Caco-2 (cell line): Measurements from ENCODE around the gene NDUFA11. TPM values are rescaled to one million over a fixed set of nuclear protein-coding genes. Genes with fewer than 3 reads are reported as not detected.

Experiments used
- BruUV-seq: library from RNA; stranded (reverse); fragments of 400-500 nt; replicated peaks from 2 replicates; lab custom pipeline; 2021; lab: Mats Ljungman, UMichigan
- CTCF ChIA-PET: fragments of 300-600 bp; sonication (Branson Sonifier 250); formaldehyde crosslinking; loops from one replicate; lab custom pipeline; 2022; ENCODE audit warnings: antibody characterized with exemption; lab: Charles Lee
- POLR2A ChIA-PET: fragments of 300-600 bp; sonication (Branson Sonifier 250); formaldehyde crosslinking; loops from one replicate; lab custom pipeline; 2022; ENCODE audit warnings: antibody characterized with exemption; lab: Charles Lee
- DNase-seq, 2 experiments: peaks; one replicate each; pipeline versions ENCODE4 v3.0.0 to v3.0.0-alpha.2; 2020 to 2022
- H3K27me3 ChIP-seq: replicated peaks from 2 replicates; pipeline ENCODE4 v1.6.0; 2011; ENCODE audit warnings: low read length; ENCODE audit not compliant: control insufficient read depth, insufficient read depth
- H3K36me3 ChIP-seq: 2 replicates; pipeline ENCODE4 v1.5.1; 2011; ENCODE audit warnings: low read length; ENCODE audit not compliant: control insufficient read depth, insufficient read depth
- H3K4me1 ChIP-seq: fragments of 250-450 bp; sonication (Bioruptor Pico); 2 replicates; pipeline ENCODE4 v1.5.1; 2020; ENCODE audit warnings: mild to moderate bottlenecking
- H3K4me3 ChIP-seq: 2 replicates; pipeline ENCODE4 v1.5.1; 2011; ENCODE audit warnings: low read depth, mild to moderate bottlenecking, control low read depth, low read length
- H3K9me3 ChIP-seq: fragments of 250-450 bp; sonication (Bioruptor Pico); 2 replicates; pipeline ENCODE4 v1.5.1; 2020; ENCODE audit warnings: mild to moderate bottlenecking, moderate library complexity
- H3K27ac Mint-ChIP-seq: one replicate; pipeline ENCODE4 v1.8.0; 2022; ENCODE audit warnings: mixed read lengths; ENCODE audit not compliant: unreplicated experiment
- H3K27me3 Mint-ChIP-seq: one replicate; pipeline ENCODE4 v1.8.0; 2022; ENCODE audit warnings: mixed read lengths; ENCODE audit not compliant: insufficient read depth, unreplicated experiment
- H3K36me3 Mint-ChIP-seq: one replicate; pipeline ENCODE4 v1.8.0; 2022; ENCODE audit warnings: mild to moderate bottlenecking, mixed read lengths; ENCODE audit not compliant: insufficient read depth, unreplicated experiment
- H3K4me1 Mint-ChIP-seq: one replicate; pipeline ENCODE4 v1.8.0; 2022; ENCODE audit warnings: low read depth, mixed read lengths; ENCODE audit not compliant: unreplicated experiment
- H3K4me3 Mint-ChIP-seq: one replicate; pipeline ENCODE4 v1.8.0; 2022; ENCODE audit warnings: mild to moderate bottlenecking, moderate library complexity, mixed read lengths; ENCODE audit not compliant: unreplicated experiment
- H3K9me3 Mint-ChIP-seq: one replicate; pipeline ENCODE4 v1.8.0; 2022; ENCODE audit warnings: mixed read lengths; ENCODE audit not compliant: unreplicated experiment
- CTCF ChIP-seq, 2 experiments: fragments of 200-600 bp in 1 of 2; IDR thresholded peaks; 1 replicate in 1 of 2; 2 replicates in 1 of 2; pipeline versions ENCODE4 v1.5.1 to v1.8.0; 2011 to 2022; ENCODE audit warnings: antibody characterized with exemption in 1 of 2, control low read depth in 1 of 2, inconsistent platforms in 1 of 2, low read depth in 1 of 2, low read length in 1 of 2, mild to moderate bottlenecking in 1 of 2, moderate library complexity in 1 of 2; ENCODE audit not compliant: insufficient read depth in 1 of 2, severe bottlenecking in 1 of 2, unreplicated experiment in 1 of 2
- intact Hi-C: fragments of 100-400 bp; cut with micrococcal nuclease; formaldehyde crosslinking; loops from one replicate; pipeline ENCODE4 v1.10.0; 2022; ENCODE audit not compliant: unreplicated experiment
- total RNA-seq: library from RNA; stranded (reverse); gene quantifications from 2 replicates; pipeline ENCODE4 v1.2.3, GENCODE V29; 2022

NDUFA11 gene
- total RNA-seq, 1 experiment from 2014 or later = 272 TPM

- H3K36me3 ChIP-seq = no peaks in the 10 kb centered on the region; the same call in 1 of the 2 replicates
- H3K36me3 Mint-ChIP-seq = peaks cover 35% of the 10 kb centered on the region
- H3K27me3 Mint-ChIP-seq = no peaks in the 10 kb centered on the region
- ChIA-PET POLR2A (interaction anchor here (0.5 kb wide), 1 partner anchor 61 kb away, joined by 3 read pairs; no protein-coding TSS in a partner anchor), CTCF (interaction anchor here (1.3 kb wide), 1 partner anchor 93 kb away, joined by 3 read pairs; no protein-coding TSS in a partner anchor)
- no peak overlapping the region for H3K4me3 ChIP-seq
- no peak for DNase-seq
- no peaks in the 10 kb centered on the region for H3K9me3 ChIP-seq
- H3K9me3 Mint-ChIP-seq = no peaks in the 10 kb centered on the region
- intact Hi-C loops = no loop called here
- H3K27ac Mint-ChIP-seq = no peak overlapping the region
- no peaks in the 10 kb centered on the region for H3K27me3 ChIP-seq
- no peaks in the 10 kb centered on the region for H3K4me1 Mint-ChIP-seq
- H3K4me3 Mint-ChIP-seq = no peak overlapping the region
- TF ChIP-seq CTCF (IDR thresholded peaks at IDR 0.05; ENCODE audit: insufficient read depth in 1 of 2, low read depth in 1 of 2, low read length in 1 of 2, severe bottlenecking in 1 of 2, unreplicated experiment in 1 of 2) = no peak
- no TSS peak for BruUV-seq
- H3K4me1 ChIP-seq = no peaks in the 10 kb centered on the region
Measured at GRCh38 chr19:5896365-5897076, 7.1 kb downstream of the NDUFA11 start.

GRCh38 chr19:5895890-5896289 is 7.7 kb downstream of the NDUFA11 start:
- BruUV-seq = no TSS peak
- Histone ChIP-seq H3K4me3 (no peak overlapping the region), H3K9me3 (no peaks in the 10 kb centered on the region), H3K27me3 (no peaks in the 10 kb centered on the region), H3K4me1 (no peaks in the 10 kb centered on the region), H3K36me3 (no peaks in the 10 kb centered on the region; the same call in 1 of the 2 replicates)
- Mint-ChIP-seq H3K27ac (no peak overlapping the region), H3K4me3 (no peak overlapping the region), H3K9me3 (no peaks in the 10 kb centered on the region), H3K4me1 (no peaks in the 10 kb centered on the region), H3K27me3 (no peaks in the 10 kb centered on the region), H3K36me3 (peaks cover 41% of the 10 kb centered on the region)
- ChIA-PET POLR2A (no interaction called here), CTCF (no interaction called here)
- DNase-seq = no peak
- TF ChIP-seq CTCF (IDR thresholded peaks at IDR 0.05; ENCODE audit: insufficient read depth in 1 of 2, low read depth in 1 of 2, low read length in 1 of 2, severe bottlenecking in 1 of 2, unreplicated experiment in 1 of 2) = no peak
- intact Hi-C loops = no loop called here

- Histone ChIP-seq H3K4me3 (no peak overlapping the region), H3K27me3 (no peaks in the 10 kb centered on the region), H3K36me3 (no peaks in the 10 kb centered on the region; the same call in 1 of the 2 replicates), H3K9me3 (no peaks in the 10 kb centered on the region), H3K4me1 (no peaks in the 10 kb centered on the region)
- TF ChIP-seq CTCF (IDR thresholded peaks at IDR 0.05; ENCODE audit: insufficient read depth in 1 of 2, low read depth in 1 of 2, low read length in 1 of 2, severe bottlenecking in 1 of 2, unreplicated experiment in 1 of 2) = no peak
- peaks cover 41% of the 10 kb centered on the region for H3K36me3 Mint-ChIP-seq
- no peak overlapping the region for H3K27ac Mint-ChIP-seq
- no peaks in the 10 kb centered on the region for H3K9me3 Mint-ChIP-seq
- H3K4me1 Mint-ChIP-seq = no peaks in the 10 kb centered on the region
- DNase-seq = no peak
- ChIA-PET POLR2A (no interaction called here), CTCF (no interaction called here)
- no peak overlapping the region for H3K4me3 Mint-ChIP-seq
- intact Hi-C loops = no loop called here
- BruUV-seq = no TSS peak
- no peaks in the 10 kb centered on the region for H3K27me3 Mint-ChIP-seq
Measured at GRCh38 chr19:5895409-5895808, 8.2 kb downstream of the NDUFA11 start.
